Adrenal gland (tissue), 12 donors: ENCODE data around the gene APIP. TPM values are rescaled to one million over a fixed set of nuclear protein-coding genes. Genes with fewer than 3 reads are reported as not detected.

ENCODE experiments used
- DNase-seq, 7 donors: peaks; one replicate each; pipeline ENCODE4 v3.0.0-alpha.2; 2019 to 2020
- H3K27ac ChIP-seq, 5 donors: fragments of 200-600 bp; sonication (generic) in 4 of 5; 1 replicate in 3 of 5; 2 replicates in 2 of 5; pipeline versions ENCODE4 v1.5.1 to v1.8.0; 2016 to 2020; ENCODE audit warnings: mild to moderate bottlenecking in 1 of 5
- H3K27me3 ChIP-seq: fragments of 200-600 bp; 2 replicates; pipeline ENCODE4 v1.8.0; 2021
- H3K36me3 ChIP-seq, 2 donors: fragments of 200-600 bp; replicated peaks in 1 of 2; 1 replicate in 1 of 2; 2 replicates in 1 of 2; pipeline versions ENCODE4 v1.5.1 to v1.8.0; 2018 to 2022
- H3K4me1 ChIP-seq, 2 donors: fragments of 200-600 bp; replicated peaks in 1 of 2; 1 replicate in 1 of 2; 2 replicates in 1 of 2; pipeline versions ENCODE4 v1.5.1 to v1.8.0; 2018 to 2021
- H3K4me3 ChIP-seq, 4 donors: fragments of 200-600 bp; sonication (generic) in 3 of 4; one replicate each; pipeline ENCODE4 v1.5.1; 2016 to 2018
- H3K9me3 ChIP-seq, 3 donors: fragments of 200-600 bp; sonication (generic) in 1 of 3; replicated peaks in 1 of 3; 1 replicate in 2 of 3; 2 replicates in 1 of 3; pipeline versions ENCODE4 v1.5.1 to v1.8.0; 2016 to 2021
- CTCF ChIP-seq, 6 experiments: fragments of 450-650 bp in 4 of 6; fragments of 200-600 bp in 2 of 6; sonication (generic) in 1 of 6; IDR thresholded peaks; 1 replicate in 5 of 6; 2 replicates in 1 of 6; pipeline versions ENCODE4 v1.5.1 to v1.8.0; 2016 to 2021; ENCODE audit warnings: antibody characterized with exemption in 6 of 6, mild to moderate bottlenecking in 2 of 6, moderate library complexity in 1 of 6
- POLR2A ChIP-seq, 2 donors: fragments of 450-650 bp; IDR thresholded peaks; one replicate each; pipeline ENCODE4 v1.6.1; 2017; ENCODE audit warnings: antibody characterized with exemption in 2 of 2, mild to moderate bottlenecking in 2 of 2, moderate library complexity in 1 of 2
- WGBS, 4 donors: extraction: QIAGEN DNeasy Blood & Tissue Kit in 2 of 4; methylation state at CpG; one replicate each; pipeline versions ENCODE4 v1.1.5 to v1.1.7; 2013 to 2017; 5-methylcytosine and 5-hydroxymethylcytosine counted together
- intact Hi-C, 2 donors: fragments of 100-400 bp; cut with DNase I; formaldehyde crosslinking; loops; one replicate each; pipeline versions ENCODE4 v1.14.1 to v1.15.0; 2022 to 2023
- polyA plus RNA-seq, 3 donors: library from polyadenylated mRNA; stranded (reverse); fragments of 200-250 nt in 2 of 3; fragments of 350-450 nt in 1 of 3; fragmentation: Illumina TruSeq in 1 of 3; extraction: RNeasy Lipid Tissue Mini Kit (QIAGEN cat#74804) in 1 of 3; gene quantifications; one replicate each; pipeline ENCODE4 v1.2.3, GENCODE V29; 2013 to 2014
- total RNA-seq, 9 donors: library from RNA; depleted of rRNA in 4 of 9; stranded (reverse); fragments of >200 nt in 4 of 9; fragments of 120-200 nt in 1 of 9; fragmentation: NEBNext Ultra II Directional in 1 of 9; extraction: Animal tissue kit (Norgen Biotek cat#: 25700) in 1 of 9; gene quantifications; one replicate each; pipeline versions ENCODE4 v1.1.0 to v1.2.4, GENCODE V29; 2013 to 2023
- donor health status: healthy with polysubstance abuse.
- donor health status: Bipolar disorder and iron deficiency.
- donor health status: DM: yes; HTN: yes; CAD: no.
- donor health status: DM: no; HTN: no; CAD: no.
- donor health status: DM: no; HTN: no; CAD: no.
- donor health status: DM: yes; HTN: yes; CAD: no.

The APIP gene
- total and polyA plus RNA-seq, 12 donors: 17.0 to 102 (median 48.5) TPM

- H3K4me3 ChIP-seq: no peak overlapping the region
- no peaks in the 10 kb centered on the region for H3K9me3 ChIP-seq
- no peaks in the 10 kb centered on the region for H3K36me3 ChIP-seq
- H3K27ac ChIP-seq: no peak overlapping the region
- intact Hi-C loops: no loop called here
- H3K27me3 ChIP-seq: no peaks in the 10 kb centered on the region
- TF ChIP-seq CTCF (IDR thresholded peaks at IDR 0.05): no peak
- TF ChIP-seq POLR2A (IDR thresholded peaks at IDR 0.05): no peak
- 95 to 98% (median 97%) methylated on average over 4 to 5 of the region's 5 CpGs for WGBS, 4 donors
- DNase-seq: no peak
- H3K4me1 ChIP-seq: peaks cover 0 to 7% of the 10 kb centered on the region in 2 donors
Observed at GRCh38 chr11:34963351-34963750, 47.2 kb upstream of the APIP start.

- no peaks in the 10 kb centered on the region for H3K9me3 ChIP-seq
- no peak overlapping the region for H3K27ac ChIP-seq
- H3K4me3 ChIP-seq: no peak overlapping the region
- intact Hi-C loops: no loop called here
- no peak for DNase-seq
- TF ChIP-seq CTCF (IDR thresholded peaks at IDR 0.05): no peak
- TF ChIP-seq POLR2A (IDR thresholded peaks at IDR 0.05): no peak
- peaks cover 0 to 7% of the 10 kb centered on the region in 2 donors for H3K4me1 ChIP-seq
- H3K36me3 ChIP-seq: no peaks in the 10 kb centered on the region
- no peaks in the 10 kb centered on the region for H3K27me3 ChIP-seq
Observed at GRCh38 chr11:34962034-34962433, 45.9 kb upstream of the APIP start.

GRCh38 chr11:34960277-34960676 lies 44.1 kb upstream of the APIP start:
- Histone ChIP-seq H3K36me3 (no peaks in the 10 kb centered on the region), H3K27ac (no peak overlapping the region), H3K4me1 (peaks cover 0 to 7% of the 10 kb centered on the region in 2 donors), H3K4me3 (no peak overlapping the region), H3K9me3 (no peaks in the 10 kb centered on the region), H3K27me3 (no peaks in the 10 kb centered on the region)
- 70 to 78% (median 74%) methylated on average over 4 of the region's 4 CpGs for WGBS, 4 donors
- intact Hi-C loops: no loop called here
- peak in 1 of 7 donors; percentile 69 for DNase-seq
- TF ChIP-seq CTCF (IDR thresholded peaks at IDR 0.05) (no peak), POLR2A (IDR thresholded peaks at IDR 0.05) (no peak)

- intact Hi-C loops: no loop called here
- H3K4me1 ChIP-seq: peaks cover 0 to 7% of the 10 kb centered on the region in 2 donors
- no peaks in the 10 kb centered on the region for H3K9me3 ChIP-seq
- DNase-seq: no peak
- H3K36me3 ChIP-seq: no peaks in the 10 kb centered on the region
- no peak overlapping the region for H3K27ac ChIP-seq
- WGBS, 4 donors: 93 to 96% (median 94%) methylated on average over 1 of the region's 1 CpG
- H3K4me3 ChIP-seq: no peak overlapping the region
- TF ChIP-seq POLR2A (IDR thresholded peaks at IDR 0.05): no peak
- no peaks in the 10 kb centered on the region for H3K27me3 ChIP-seq
Observed at GRCh38 chr11:34959770-34960169, 43.6 kb upstream of the APIP start.

GRCh38 chr11:34957606-34958005 lies 41.4 kb upstream of the APIP start:
- 93 to 99% (median 97%) methylated on average over 3 of the region's 3 CpGs for WGBS, 4 donors
- Histone ChIP-seq H3K36me3 (no peaks in the 10 kb centered on the region), H3K27ac (no peak overlapping the region), H3K4me1 (peaks cover 0 to 7% of the 10 kb centered on the region in 2 donors), H3K27me3 (no peaks in the 10 kb centered on the region), H3K9me3 (no peaks in the 10 kb centered on the region), H3K4me3 (no peak overlapping the region)
- intact Hi-C loops: no loop called here
- TF ChIP-seq CTCF (IDR thresholded peaks at IDR 0.05): no peak
- TF ChIP-seq POLR2A (IDR thresholded peaks at IDR 0.05): no peak
- DNase-seq: no peak
